Measurements from ENCODE around the gene SH3PXD2A. TPM values are rescaled to one million over a fixed set of nuclear protein-coding genes. Genes with fewer than 3 reads are reported as not detected.

The SH3PXD2A gene
- total RNA-seq, 1 donor from 2014 or later: 12.2 TPM

GRCh38 chr10:103720964-103721335 is 134.4 kb downstream of the SH3PXD2A start:
- Histone ChIP-seq H3K4me3 (ENCODE audit: low read depth, low read length) (no peak overlapping the region), H3K36me3 (ENCODE audit: control insufficient read depth, insufficient read depth, low read length) (no peaks in the 10 kb centered on the region), H3K27me3 (ENCODE audit: control insufficient read depth, insufficient read depth, low read length) (no peaks in the 10 kb centered on the region)
- DNase-seq (ENCODE audit: low read depth): no peak
- no peak for TF ChIP-seq CTCF (IDR thresholded peaks at IDR 0.05; ENCODE audit: insufficient read depth, low read length, poor library complexity, severe bottlenecking)

- no peaks in the 10 kb centered on the region for H3K27me3 ChIP-seq (ENCODE audit: control insufficient read depth, insufficient read depth, low read length)
- H3K4me3 ChIP-seq (ENCODE audit: low read depth, low read length): no peak overlapping the region
- H3K36me3 ChIP-seq (ENCODE audit: control insufficient read depth, insufficient read depth, low read length): no peaks in the 10 kb centered on the region
- no peak for DNase-seq (ENCODE audit: low read depth)
- TF ChIP-seq CTCF (IDR thresholded peaks at IDR 0.05; ENCODE audit: insufficient read depth, low read length, poor library complexity, severe bottlenecking): no peak
These were observed 134.9 kb downstream of the SH3PXD2A start for GRCh38 chr10:103720328-103720963.

GRCh38 chr10:103719036-103719435 is 136.3 kb downstream of the SH3PXD2A start:
- Histone ChIP-seq H3K36me3 (ENCODE audit: control insufficient read depth, insufficient read depth, low read length) (no peaks in the 10 kb centered on the region), H3K4me3 (ENCODE audit: low read depth, low read length) (no peak overlapping the region), H3K27me3 (ENCODE audit: control insufficient read depth, insufficient read depth, low read length) (no peaks in the 10 kb centered on the region)
- no peak for TF ChIP-seq CTCF (IDR thresholded peaks at IDR 0.05; ENCODE audit: insufficient read depth, low read length, poor library complexity, severe bottlenecking)
- no peak for DNase-seq (ENCODE audit: low read depth)

- TF ChIP-seq CTCF (IDR thresholded peaks at IDR 0.05; ENCODE audit: insufficient read depth, low read length, poor library complexity, severe bottlenecking): no peak
- Histone ChIP-seq H3K27me3 (ENCODE audit: control insufficient read depth, insufficient read depth, low read length) (no peaks in the 10 kb centered on the region), H3K4me3 (ENCODE audit: low read depth, low read length) (no peak overlapping the region), H3K36me3 (ENCODE audit: control insufficient read depth, insufficient read depth, low read length) (no peaks in the 10 kb centered on the region)
- DNase-seq (ENCODE audit: low read depth): no peak
These were observed 137.1 kb downstream of the SH3PXD2A start for GRCh38 chr10:103718247-103718620.

- Histone ChIP-seq H3K4me3 (ENCODE audit: low read depth, low read length) (no peak overlapping the region), H3K36me3 (ENCODE audit: control insufficient read depth, insufficient read depth, low read length) (no peaks in the 10 kb centered on the region), H3K27me3 (ENCODE audit: control insufficient read depth, insufficient read depth, low read length) (no peaks in the 10 kb centered on the region)
- no peak for DNase-seq (ENCODE audit: low read depth)
- no peak for TF ChIP-seq CTCF (IDR thresholded peaks at IDR 0.05; ENCODE audit: insufficient read depth, low read length, poor library complexity, severe bottlenecking)
These were observed 137.8 kb downstream of the SH3PXD2A start for GRCh38 chr10:103717341-103718246.
